Measurements from ENCODE around the gene CPM. TPM values are rescaled to one million over a fixed set of nuclear protein-coding genes. Genes with fewer than 3 reads are reported as not detected.

Gene CPM
- total RNA-seq: 45.2 TPM

DNA sequence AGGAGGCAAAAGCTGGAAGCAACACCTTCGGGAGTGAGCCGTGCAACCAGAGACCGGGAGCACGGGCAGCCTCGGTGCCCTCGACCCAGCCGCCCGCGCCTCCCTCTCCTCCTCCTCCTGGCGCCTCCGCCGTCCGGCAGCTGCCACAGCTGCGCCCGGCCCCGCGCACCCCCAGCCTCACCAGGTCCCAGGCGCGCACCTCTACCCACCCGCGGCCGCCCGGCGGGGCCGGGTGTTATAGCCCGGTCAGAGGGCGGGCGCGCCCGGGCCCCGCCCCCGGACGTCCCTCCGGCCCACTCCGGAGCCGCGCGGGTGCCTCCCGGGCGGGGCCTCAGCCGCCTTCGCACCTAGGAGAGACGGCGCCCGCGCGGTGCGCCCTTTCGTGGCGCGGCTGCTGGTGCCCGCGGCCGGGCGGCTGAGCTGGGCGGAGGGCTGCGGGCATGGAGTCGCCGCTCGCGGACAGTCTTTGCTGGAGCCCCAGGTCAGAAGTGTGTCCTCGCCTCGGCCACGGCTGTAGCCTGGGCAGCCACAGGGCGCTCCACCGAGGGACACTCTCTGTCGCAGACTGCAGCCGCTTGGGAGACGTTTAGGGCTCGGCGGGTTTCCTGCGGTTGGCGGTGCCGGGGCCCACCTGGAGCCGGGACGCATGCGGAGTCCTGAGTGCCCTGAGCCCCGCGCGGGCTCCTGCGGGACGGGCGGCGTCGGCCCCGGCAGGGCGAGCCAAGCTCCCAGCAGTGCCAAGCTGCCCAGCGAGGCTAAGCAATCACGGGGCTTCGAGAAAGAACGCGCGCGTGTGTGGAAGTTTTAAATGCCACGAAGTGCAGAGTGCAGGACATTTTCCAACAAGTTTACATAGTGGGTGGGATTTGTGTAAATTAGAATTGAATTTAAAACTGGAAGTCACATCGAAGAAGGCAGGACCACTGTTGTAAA lies at the start of gene CPM:
CPM (minus strand) TSS at position 211 of the 933 bp plus-strand sequence. CDS start 334 bp downstream, outside the sequence.
- peak; percentile 91 for DNase-seq (ENCODE audit: low spot score)
- ATAC-seq: peak; percentile 97

DNA sequence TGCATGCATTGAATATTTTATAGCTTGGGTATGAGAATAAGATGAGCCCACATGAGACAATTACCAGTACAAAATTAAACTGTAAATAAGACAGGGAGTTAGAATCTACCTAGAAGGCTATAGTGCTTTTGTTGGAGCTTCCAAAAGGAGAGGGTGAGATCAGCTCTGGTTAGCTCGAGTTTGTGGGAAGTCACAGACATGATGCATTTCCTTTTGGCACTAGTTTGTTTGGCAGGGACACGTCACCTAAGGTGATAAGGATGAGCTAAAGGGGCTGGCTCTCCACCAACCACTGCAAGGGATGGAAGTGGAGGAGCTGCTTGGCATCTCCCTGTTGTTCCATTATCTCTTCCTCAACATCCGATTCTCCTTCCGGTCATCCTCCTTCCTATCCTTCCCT lies 48.5 kb upstream of the CPM start:
- ATAC-seq (no peak), DNase-seq (ENCODE audit: low spot score) (no peak)

DNA sequence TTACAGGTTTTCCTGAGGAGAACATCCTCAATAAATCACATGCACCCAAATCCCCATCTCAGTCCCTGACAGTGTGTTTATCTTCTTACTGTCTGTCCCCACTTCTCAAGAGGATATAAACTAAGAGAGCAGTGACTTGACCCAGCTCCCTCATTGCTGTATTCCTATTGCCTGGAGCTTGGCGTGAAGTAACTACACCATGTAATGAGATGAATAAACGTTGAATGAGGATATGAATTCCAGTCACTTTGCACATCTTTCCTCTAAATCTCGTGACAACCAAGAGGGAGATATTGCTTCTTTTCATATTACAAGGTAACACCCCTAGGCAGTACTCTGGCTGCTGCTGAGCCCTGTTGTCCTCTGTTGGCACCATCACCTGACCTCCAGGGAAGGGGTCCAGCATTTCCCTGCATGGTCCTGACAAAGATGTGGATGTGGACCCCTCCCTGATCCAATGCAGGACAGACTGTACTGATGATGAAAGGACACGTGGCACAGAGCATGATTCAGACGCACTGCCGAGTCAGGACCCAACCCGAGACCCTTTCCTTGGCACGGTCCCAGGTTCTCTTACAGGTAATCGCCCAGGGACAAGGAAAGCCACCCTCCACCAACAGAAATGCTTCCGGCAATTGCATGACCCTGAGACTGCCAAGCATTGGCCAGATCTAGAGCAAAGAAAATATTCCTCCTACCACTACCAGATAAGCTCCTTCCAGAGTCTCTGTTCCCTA lies 47.7 kb upstream of the CPM start:
- no peak for DNase-seq (ENCODE audit: low spot score)
- no peak for ATAC-seq

DNA sequence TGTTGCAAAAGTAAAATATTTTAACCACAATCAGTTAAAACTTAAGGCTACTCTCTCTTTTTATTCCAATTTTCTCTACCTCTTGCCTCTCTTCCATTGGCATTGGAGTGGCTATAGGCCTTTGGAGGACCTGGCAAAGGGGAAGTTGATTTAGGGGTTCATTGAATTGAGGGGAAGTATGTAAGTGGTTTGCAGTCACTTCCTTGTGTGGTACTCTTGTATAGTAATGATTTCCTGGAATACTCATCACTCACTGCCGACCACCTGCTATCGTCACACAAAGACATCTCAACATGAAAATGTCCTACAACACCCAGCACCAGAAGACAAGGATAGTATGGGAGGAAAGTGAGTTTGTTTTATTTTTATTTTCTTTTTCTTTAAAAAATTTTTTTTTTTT lies 45.7 kb upstream of the CPM start:
- ATAC-seq: no peak
- DNase-seq (ENCODE audit: low spot score): no peak

DNA sequence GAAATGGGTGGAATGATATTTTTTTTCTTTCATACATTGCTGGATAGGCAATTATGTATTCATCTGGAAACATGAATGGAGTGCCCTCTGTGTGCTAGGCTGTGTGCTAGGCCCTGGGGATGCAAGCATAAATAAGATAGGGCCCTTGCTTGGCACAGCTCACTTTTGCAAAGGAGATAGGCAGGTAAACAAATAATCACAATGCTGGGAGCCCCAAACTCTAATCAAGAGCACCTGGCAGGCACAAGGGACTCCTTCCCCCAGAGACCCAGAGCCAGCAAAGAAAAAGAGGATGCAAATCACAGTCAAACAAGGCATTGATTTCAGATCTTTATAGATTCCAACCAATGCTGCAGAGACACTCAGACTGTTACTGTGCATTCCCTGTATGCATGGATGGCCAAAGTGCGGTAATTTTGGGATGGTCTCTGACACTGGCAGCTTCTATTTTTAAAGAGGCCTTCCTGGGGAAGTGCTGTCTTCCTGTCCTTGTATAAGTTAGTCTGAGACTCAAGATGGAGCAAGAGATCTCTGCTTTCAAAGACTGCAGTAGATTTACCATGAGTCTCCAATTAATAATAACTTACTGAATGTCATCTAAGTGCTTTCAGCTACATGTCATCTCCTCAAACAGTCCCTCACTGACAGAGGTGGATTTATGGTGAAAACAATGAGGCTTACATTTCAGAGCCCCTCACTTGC lies 45.1 kb upstream of the CPM start:
- ATAC-seq: peak; percentile 4

DNA sequence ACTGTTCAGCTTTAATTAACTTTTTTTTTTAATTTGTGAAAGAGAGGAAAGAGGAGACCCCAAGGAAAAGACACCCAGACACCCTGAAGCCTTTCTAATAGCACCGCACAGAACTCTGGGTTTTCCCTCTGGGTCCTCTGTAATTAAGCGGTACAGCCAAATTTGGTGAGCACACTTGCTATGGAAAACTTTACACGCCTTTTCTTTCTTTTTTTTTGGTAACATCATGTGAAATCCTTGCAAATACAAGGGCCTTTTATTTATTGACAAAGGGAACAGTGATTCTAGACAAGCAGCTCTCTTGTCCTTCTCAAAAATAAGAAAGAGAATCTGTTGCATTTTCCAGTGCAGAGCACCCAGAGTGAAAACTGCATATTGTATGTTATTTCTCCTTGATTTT lies 44.4 kb upstream of the CPM start:
- DNase-seq (ENCODE audit: low spot score) (no peak), ATAC-seq (no peak)

More for the DNA sequence above, 45.1 kb upstream of the CPM start:
- no peak for DNase-seq (ENCODE audit: low spot score)

DNA sequence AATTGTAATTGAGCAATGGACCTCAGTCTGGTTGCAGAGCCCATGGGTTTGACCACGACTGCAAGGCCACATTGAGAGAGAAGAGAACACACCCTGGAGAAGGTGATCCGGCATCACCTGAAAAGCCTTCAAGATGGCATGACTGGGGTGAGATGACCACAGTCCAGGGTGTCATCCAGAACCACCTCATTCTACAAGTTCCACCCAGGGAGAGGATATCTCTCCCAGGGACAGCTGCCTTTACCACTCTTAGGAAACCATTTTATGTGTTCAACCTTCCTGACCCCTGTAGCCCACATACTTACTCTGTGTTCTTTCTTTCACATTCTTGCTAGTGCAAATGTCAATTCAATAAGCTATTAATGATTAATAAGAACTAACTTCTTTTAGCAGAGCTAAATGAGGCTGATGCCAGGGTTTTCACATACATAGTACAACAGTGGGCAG lies 43.4 kb upstream of the CPM start:
- ATAC-seq: peak; percentile 77
- peak; percentile 54 for DNase-seq (ENCODE audit: low spot score)

DNA sequence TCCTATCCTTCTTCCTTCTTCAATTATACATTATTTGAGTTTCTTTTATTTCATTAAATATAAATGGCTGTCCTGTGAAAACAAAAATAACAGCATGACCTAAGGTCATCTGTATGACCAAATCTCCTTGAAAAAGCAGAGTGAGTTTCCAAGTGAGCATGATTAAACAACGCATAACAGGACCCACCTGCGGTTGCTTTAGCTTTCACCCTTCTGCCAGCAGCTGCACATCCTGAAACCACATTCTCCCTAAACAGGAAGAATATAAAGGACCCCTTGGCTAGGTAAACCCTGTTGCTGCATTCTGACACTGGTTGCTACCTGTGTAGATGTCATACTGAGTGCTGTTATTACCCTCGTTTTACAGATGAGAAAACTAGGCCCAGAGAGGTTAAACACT lies 42.8 kb upstream of the CPM start:
- ATAC-seq: no peak
- no peak for DNase-seq (ENCODE audit: low spot score)

DNA sequence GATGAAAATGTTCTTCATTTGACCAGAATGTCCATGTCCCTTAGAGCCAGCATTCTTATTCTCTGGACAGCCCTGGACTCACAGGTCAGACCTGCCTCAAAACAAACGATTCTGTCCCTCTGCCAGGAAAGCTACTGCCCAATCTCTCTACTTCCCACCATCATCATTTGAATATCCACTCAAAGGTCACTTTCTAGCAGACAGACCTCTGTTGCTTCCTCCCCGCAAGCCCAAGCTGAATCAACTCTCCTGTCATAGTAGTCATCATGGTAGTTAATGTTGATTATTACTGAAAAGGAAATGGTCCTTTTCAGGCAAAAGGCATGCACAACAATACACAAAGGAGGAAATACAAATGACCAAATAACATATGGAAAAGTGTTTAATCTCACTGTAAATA lies 39.6 kb upstream of the CPM start:
- ATAC-seq (peak; percentile 86), DNase-seq (ENCODE audit: low spot score) (peak; percentile 85)

DNA sequence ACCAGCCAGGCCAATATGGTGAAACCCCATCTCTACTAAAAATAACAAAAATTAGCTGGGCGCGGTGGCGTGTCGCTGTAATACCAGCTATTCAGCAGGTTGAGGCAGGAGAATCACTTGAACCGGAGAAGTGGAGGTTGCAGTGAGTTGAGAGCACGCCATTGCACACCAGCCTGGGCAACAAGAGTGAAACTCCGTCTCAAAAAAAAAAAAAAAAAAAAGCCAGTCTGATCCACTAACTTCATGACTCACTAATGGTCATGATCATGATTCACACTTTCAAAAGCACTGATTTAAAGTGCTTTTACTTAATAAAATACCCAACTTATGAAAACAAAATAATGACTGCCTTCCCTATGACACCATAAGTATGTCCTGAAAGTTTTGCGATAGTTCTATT lies 38.4 kb upstream of the CPM start:
- no peak for DNase-seq (ENCODE audit: low spot score)
- no peak for ATAC-seq

DNA sequence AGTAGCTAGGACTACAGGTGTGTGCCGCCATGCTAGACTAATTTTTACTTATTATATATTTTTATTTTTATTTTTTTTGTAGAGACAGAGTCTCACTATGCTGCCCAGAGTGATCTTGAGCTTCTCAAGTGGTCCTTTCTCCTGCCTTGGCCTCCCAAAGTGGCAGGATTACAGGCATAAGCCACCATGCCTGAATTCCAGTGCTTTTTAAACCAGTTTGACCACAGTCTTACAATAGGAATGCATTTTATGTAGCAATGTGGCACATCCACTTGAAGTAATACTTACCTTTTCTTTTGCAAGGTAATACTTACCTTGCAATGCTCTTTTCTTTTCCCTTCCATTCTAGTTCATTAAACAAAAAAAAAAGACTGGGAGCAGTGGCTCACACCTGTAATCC lies 38.0 kb upstream of the CPM start:
- DNase-seq (ENCODE audit: low spot score): no peak
- ATAC-seq: no peak

DNA sequence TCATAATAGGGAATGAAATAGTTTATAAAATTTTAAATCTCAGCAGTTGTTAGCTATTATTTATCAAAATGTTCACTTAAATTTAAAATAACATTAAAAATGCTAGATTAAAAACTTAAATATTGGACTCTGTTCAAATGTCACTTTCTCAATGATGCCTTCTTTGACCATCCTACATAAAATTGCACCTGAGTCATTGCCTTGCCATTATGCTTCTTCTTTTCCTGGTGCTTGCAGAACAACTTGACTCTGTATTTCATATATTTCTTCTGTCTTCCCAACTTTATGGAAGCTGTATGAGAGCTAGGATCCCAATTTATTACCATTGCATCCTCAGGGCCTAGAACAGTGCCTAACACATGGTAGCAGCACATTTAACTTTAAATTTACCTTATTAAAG lies 37.3 kb upstream of the CPM start:
- ATAC-seq (no peak), DNase-seq (ENCODE audit: low spot score) (no peak)

DNA sequence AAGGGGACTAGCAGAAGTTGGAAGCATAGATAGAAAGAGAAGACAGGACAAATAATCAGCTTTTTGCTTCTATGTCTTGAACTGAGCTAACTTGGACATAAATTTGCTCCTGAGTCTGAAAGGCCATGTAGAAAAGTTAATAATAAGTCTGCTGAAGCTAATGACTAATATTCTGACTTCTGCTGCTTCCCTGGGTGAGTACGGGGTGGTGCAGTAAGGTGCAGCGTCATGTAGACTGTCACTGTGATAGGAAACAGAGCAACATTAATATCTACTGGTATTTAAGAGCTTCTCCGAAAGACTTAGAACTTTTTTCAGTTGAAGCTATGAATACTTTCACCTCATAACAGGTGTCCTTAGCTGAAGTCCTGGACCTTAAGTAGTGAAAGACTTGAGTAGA lies 34.1 kb upstream of the CPM start:
- ATAC-seq (no peak), DNase-seq (ENCODE audit: low spot score) (no peak)

DNA sequence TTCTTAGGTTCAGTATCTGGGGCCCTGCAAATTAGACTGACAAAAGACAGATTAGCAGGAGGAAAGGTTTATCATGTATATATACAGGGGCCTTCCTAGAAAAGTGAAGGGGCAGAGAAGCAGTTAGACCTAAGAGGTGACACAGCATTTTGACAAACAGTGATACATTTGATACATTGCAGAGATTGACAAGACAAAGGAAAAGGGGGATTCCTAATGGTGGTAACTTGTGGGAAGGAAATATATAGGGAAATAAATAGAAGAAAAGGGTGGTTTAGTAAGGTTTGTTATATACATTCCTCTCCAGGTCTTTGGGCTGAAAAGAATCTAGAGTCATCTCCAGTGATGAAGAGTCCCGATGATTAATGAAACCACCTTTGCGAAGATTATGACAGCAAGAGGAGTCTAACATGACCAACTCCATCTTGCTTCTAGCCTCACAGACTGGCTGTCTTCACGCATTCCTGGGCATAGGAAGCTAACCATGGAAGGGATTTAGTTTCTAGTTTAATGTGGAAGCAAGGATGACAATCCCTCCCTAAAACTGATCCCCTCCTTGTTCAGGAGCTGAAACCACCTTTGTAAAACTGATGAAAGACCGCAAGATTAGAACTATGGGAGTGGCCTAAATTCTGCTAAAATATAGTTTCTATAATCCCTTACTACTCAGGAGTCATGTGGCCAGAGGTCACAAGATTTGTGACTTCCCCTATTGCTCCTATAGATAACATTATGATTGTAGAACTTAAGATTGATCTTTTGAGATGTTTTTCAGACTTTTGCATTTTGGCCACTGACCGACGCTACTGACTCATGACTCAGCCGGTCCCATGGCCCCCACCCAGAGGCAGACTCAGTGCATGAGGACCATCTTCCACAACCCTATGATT lies 31.1 kb upstream of the CPM start:
- no peak for DNase-seq (ENCODE audit: low spot score)
- no peak for ATAC-seq

DNA sequence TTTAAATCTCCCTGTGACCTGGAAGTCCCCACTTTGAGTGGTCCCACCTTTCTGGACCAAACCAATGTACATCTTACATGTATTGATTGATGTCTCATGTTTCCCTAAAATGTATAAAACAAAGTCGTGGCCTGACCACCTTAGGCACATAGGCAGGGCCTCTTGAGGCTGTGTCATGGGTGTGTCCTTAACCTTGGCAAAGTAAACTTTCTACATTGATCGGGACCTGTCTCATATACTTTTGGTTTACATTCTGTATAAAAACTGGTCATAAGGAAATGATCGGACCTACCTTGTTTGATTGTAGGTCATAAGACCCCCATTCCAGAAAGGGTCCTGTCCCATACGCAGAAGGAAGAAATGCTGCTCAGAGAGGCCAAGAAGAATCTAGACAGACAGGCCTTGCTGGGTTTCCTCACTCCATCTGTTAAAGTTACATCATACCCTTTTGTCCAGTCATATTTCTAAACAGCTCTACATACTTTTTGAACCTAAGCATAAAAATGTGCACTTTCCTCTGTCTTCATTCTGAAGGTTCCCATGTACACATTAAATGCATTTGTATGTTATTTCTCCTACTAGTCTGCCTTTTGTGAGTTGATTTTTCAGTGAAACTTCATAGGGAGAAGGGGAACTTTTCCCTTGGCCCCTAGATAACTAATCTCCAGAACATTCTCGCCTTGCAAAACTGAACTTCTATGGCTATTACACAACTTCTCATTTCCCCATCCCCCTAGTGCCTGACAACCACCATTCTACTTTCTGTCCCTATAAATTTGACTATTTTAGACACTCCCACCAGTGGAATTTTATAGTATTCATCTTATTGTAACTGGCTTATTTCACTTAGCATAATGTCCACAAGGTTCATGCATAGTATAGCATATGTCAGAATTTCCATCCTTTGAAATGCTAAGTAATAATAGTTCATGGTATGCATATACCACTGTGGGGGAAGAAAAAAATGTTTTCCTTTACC lies 30.2 kb upstream of the CPM start:
- peak; percentile 45 for ATAC-seq
- DNase-seq (ENCODE audit: low spot score): no peak

DNA sequence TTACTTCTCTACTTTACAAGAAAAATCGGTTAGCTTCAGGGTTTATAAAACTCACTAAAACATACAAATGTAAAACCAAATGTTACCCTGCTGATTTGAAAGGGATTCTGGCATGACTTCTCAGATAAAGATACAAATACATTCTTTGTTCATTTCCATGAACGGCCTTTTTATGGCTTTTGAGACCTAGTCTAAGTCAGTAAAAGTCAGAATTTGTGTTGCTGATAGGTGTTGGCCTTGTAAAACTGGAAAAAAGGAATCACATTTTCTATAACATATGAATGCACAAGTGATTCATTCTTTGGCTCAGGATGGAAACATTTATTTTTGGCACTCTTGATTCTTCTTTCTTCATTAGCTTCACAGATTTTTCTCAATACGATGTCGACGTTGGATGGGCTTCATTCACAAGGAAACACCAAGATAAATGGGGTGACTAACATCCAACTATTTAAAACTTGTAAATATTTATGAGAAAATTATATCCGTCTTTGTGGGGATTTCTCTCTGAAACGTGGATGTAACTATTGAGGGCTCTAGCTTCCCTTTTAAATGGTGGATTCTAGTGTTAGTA lies 27.0 kb upstream of the CPM start:
- DNase-seq (ENCODE audit: low spot score) (no peak), ATAC-seq (no peak)

DNA sequence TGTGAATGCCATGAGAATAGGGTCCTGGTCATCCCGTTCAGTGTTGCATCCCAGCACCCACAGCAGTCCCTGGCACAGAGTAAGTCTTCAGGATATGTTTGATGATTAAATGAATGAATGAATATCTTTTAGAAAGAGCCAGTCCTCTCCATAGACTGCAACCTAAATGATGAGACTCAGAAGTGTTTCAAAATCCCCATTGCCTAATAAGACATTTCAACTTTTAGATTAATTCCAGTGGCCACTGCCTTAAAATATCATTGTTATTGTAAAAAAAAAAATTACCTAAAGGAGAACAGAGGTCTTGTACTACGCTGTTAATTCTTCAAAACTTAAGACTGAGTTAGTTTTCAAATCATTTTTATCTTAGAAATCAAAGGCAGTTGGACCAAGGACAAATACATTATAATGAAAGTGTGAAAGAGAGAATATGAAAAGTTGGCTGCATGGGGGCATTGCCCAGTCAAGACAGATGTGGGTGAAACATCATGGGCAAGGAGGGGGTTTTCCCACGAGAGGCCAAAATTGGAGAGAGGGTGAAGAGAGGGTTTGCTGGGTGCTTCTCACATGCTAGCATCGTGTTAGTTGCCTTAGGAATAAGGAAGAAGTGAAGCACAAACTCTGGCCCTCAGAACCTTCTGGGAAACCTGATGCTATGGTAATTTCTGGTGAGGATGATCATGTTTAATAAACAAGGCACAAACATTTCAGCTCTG lies 26.3 kb upstream of the CPM start:
- no peak for ATAC-seq

DNA sequence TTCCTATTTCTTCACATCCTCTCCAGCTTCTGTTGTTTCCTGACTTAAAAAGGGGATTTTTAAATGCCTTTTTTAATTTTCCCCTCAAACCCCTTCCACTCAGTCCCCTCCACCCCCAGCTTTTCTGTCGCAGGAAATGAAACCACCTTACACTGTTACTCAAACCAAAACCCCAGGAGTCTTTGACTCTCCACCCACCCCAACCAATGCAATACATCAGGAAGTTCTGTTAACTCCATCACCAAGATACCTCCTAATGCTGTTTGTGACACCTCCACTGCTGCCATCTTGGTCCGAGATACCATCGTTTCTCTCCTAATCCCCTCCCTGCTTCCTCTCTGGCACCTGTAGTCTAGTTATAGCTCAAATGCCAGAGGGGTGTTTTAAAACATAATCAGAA lies 25.4 kb upstream of the CPM start:
- DNase-seq (ENCODE audit: low spot score): no peak
- ATAC-seq: no peak

More for the DNA sequence above, 26.3 kb upstream of the CPM start:
- DNase-seq (ENCODE audit: low spot score): no peak

All from left lobe of liver (tissue), 2 donors.